ENCODE data around the gene MPG.

DNA sequence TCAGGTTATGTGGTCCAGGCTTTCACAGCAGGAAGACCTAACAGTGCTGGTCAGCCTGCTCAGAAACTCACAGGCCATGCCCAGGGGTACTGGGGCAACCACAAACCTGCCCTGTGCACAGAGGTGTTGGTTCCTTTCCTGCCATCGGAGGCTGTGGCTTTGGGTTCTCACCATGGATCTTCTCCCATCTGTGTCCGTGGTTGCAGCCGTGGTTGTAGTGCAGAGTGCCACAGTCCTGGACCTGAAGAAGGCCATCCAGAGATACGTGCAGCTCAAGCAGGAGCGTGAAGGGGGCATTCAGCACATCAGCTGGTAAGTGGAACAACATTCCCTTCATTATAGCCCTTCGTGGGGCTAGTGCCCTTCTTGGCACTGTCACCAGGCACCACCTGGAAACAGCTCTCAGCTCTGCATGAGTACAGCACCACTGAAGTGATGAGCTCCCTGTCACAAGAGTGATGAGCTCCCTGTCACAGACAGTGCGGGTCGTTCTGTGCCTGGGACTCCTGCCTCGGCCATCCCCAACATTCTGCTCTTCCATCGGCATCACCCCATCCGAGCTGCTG, 22.4 kb upstream of the MPG start:
- TF ChIP-seq, protein P1, sequence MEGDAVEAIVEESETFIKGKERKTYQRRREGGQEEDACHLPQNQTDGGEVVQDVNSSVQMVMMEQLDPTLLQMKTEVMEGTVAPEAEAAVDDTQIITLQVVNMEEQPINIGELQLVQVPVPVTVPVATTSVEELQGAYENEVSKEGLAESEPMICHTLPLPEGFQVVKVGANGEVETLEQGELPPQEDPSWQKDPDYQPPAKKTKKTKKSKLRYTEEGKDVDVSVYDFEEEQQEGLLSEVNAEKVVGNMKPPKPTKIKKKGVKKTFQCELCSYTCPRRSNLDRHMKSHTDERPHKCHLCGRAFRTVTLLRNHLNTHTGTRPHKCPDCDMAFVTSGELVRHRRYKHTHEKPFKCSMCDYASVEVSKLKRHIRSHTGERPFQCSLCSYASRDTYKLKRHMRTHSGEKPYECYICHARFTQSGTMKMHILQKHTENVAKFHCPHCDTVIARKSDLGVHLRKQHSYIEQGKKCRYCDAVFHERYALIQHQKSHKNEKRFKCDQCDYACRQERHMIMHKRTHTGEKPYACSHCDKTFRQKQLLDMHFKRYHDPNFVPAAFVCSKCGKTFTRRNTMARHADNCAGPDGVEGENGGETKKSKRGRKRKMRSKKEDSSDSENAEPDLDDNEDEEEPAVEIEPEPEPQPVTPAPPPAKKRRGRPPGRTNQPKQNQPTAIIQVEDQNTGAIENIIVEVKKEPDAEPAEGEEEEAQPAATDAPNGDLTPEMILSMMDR (IDR thresholded peaks at IDR 0.05): no peak
- TF ChIP-seq POLR2AphosphoS5 (IDR thresholded peaks at IDR 0.05): no peak

Measured in esophagus muscularis mucosa (tissue), 3 donors.